Keratinocyte (primary cell): ENCODE data around the gene HHATL. TPM values are rescaled to one million over a fixed set of nuclear protein-coding genes. Genes with fewer than 3 reads are reported as not detected.

Experiments
- DNase-seq: peaks from one replicate; pipeline ENCODE4 v3.0.0-alpha.2; 2011; ENCODE audit warnings: low read depth, missing footprints, low spot score
- FAIRE-seq: peaks from 2 replicates; lab custom pipeline; 2011; peaks lifted over from hg19 to GRCh38; lab: Jason Lieb, UNC
- H2AFZ ChIP-seq: 2 replicates; pipeline ENCODE4 v1.6.0; 2012; ENCODE audit warnings: low read length, control low read depth, inconsistent platforms; ENCODE audit not compliant: control insufficient read depth
- H3K27ac ChIP-seq: 2 replicates; pipeline ENCODE4 v1.5.1; 2011; ENCODE audit warnings: low read length; ENCODE audit not compliant: control insufficient read depth, insufficient read depth
- H3K27me3 ChIP-seq: 3 replicates; pipeline ENCODE4 v1.6.0; 2011; ENCODE audit warnings: low read length; ENCODE audit not compliant: control insufficient read depth, insufficient read depth; ENCODE audit errors: extremely low read depth
- H3K36me3 ChIP-seq, 2 experiments: 2 replicates in 1 of 2; 3 replicates in 1 of 2; pipeline ENCODE4 v1.5.1; 2011; ENCODE audit warnings: low read length in 2 of 2, mild to moderate bottlenecking in 1 of 2; ENCODE audit not compliant: control insufficient read depth in 2 of 2, insufficient read depth in 2 of 2; ENCODE audit errors: extremely low read depth in 1 of 2
- H3K4me1 ChIP-seq: 3 replicates; pipeline ENCODE4 v1.5.1; 2011; ENCODE audit warnings: low read length; ENCODE audit not compliant: control insufficient read depth, insufficient read depth; ENCODE audit errors: extremely low read depth
- H3K4me2 ChIP-seq: 3 replicates; pipeline ENCODE4 v1.6.0; 2011; ENCODE audit warnings: low read depth, low read length; ENCODE audit not compliant: control insufficient read depth, insufficient read depth; ENCODE audit errors: extremely low read depth
- H3K4me3 ChIP-seq, 3 experiments: fragments of 200-600 bp in 1 of 3; sonication (generic) in 1 of 3; 2 replicates in 2 of 3; 3 replicates in 1 of 3; pipeline ENCODE4 v1.5.1; 2011 to 2016; ENCODE audit warnings: low read length in 3 of 3, mild to moderate bottlenecking in 3 of 3, control low read depth in 2 of 3, inconsistent platforms in 1 of 3, low read depth in 1 of 3, mixed read lengths in 1 of 3, mixed run types in 1 of 3, moderate library complexity in 1 of 3; ENCODE audit not compliant: control insufficient read depth in 2 of 3, insufficient read depth in 2 of 3; ENCODE audit errors: extremely low read depth in 1 of 3
- H3K79me2 ChIP-seq: 2 replicates; pipeline ENCODE4 v1.6.0; 2012; ENCODE audit warnings: low read length; ENCODE audit not compliant: control insufficient read depth, insufficient read depth
- H3K9ac ChIP-seq: 3 replicates; pipeline ENCODE4 v1.6.0; 2011; ENCODE audit warnings: low read length; ENCODE audit not compliant: control insufficient read depth, insufficient read depth; ENCODE audit errors: extremely low read depth
- H3K9me1 ChIP-seq: 3 replicates; pipeline ENCODE4 v1.6.0; 2011; ENCODE audit warnings: low read length; ENCODE audit not compliant: control insufficient read depth, insufficient read depth; ENCODE audit errors: extremely low read depth
- H3K9me3 ChIP-seq: 2 replicates; pipeline ENCODE4 v1.5.1; 2012; ENCODE audit warnings: low read depth, low read length; ENCODE audit not compliant: control insufficient read depth
- H4K20me1 ChIP-seq: 3 replicates; pipeline ENCODE4 v1.6.0; 2011; ENCODE audit warnings: low read length; ENCODE audit not compliant: control insufficient read depth, insufficient read depth; ENCODE audit errors: extremely low read depth
- CTCF ChIP-seq, 3 experiments: IDR thresholded peaks in 1 of 3; conservative IDR thresholded peaks in 1 of 3; optimal IDR thresholded peaks in 1 of 3; 2 replicates in 2 of 3; 3 replicates in 1 of 3; pipeline versions ENCODE3 to v1.5.1; 2011; ENCODE audit warnings: low read length in 3 of 3, mild to moderate bottlenecking in 3 of 3, moderate library complexity in 2 of 3, control low read depth in 1 of 3, inconsistent platforms in 1 of 3; ENCODE audit not compliant: insufficient read depth in 2 of 3; ENCODE audit errors: extremely low read depth in 1 of 3
- EZH2 ChIP-seq: IDR thresholded peaks from one replicate; pipeline ENCODE4 v1.6.1; 2012; ENCODE audit warnings: inconsistent platforms, mild to moderate bottlenecking, low read length, moderate library complexity
- dilution Hi-C: fragments of 300-500 bp; cut with MboI; formaldehyde crosslinking; loops from one replicate; pipeline ENCODE4 v1.7.0; 2020; ENCODE audit warnings: low sequenced_read_pairs; ENCODE audit not compliant: extremely low pct_ligation_motif_present
- polyA plus RNA-seq, 5 experiments: library from polyadenylated mRNA; depleted of rRNA in 3 of 5; stranded (reverse) in 3 of 5; stranded (forward) in 1 of 5; unstranded in 1 of 5; fragments of >200 nt; gene quantifications; 1 replicate in 1 of 5; 2 replicates in 3 of 5; 3 replicates in 1 of 5; pipeline versions ENCODE4 v1.2.1 to v1.2.3, GENCODE V29; 2011 to 2012; ENCODE audit warnings: missing spikeins in 2 of 5, low read depth in 1 of 5, low replicate concordance in 1 of 5

HHATL gene
- polyA plus RNA-seq, 1 donor (not counting 4 experiments of a cell fraction or from before 2014, with no cell fraction given), result not detected

DNA sequence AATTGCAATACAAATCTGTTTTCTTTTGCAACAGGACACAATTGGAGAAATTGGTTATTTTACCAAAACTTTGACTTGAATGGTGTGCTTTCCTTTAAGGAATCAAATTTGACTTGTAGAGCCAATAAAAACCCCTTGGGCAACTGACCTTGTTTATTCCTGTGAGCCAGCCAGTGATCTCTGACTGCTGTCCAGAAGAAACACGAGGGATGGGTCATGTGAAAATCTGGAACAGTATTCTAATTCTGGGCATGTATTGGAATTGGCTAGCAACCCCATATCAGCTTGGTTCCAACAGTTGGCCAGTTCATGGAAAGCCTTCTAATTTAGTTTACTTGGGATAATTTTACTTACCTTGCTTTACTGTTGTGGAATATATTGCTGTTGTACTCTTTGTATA is 19.1 kb upstream of the HHATL start:
- TF ChIP-seq CTCF (optimal IDR thresholded peaks at IDR 0.05 in 1 of 3, IDR thresholded peaks at IDR 0.05 in 1 of 3, conservative IDR thresholded peaks at IDR 0.05 in 1 of 3; ENCODE audit: extremely low read depth in 1 of 3, insufficient read depth in 2 of 3, low read length in 3 of 3) (no peak), EZH2 (no peak)
- DNase-seq, result no peak
- dilution Hi-C loops, result no loop called here

GRCh38 chr3:42720126-42720525 is 17.5 kb upstream of the HHATL start:
- no peak for TF ChIP-seq CTCF (optimal IDR thresholded peaks at IDR 0.05 in 1 of 3, IDR thresholded peaks at IDR 0.05 in 1 of 3, conservative IDR thresholded peaks at IDR 0.05 in 1 of 3; ENCODE audit: extremely low read depth in 1 of 3, insufficient read depth in 2 of 3, low read length in 3 of 3)
- TF ChIP-seq EZH2, result no peak
- Histone ChIP-seq H3K27ac (no peak overlapping the region), H3K4me2 (no peak overlapping the region), H3K9me1 (no peaks in the 10 kb centered on the region), H3K9ac (no peak overlapping the region), H3K27me3 (no peaks in the 10 kb centered on the region), H3K79me2 (no peaks in the 10 kb centered on the region), H3K9me3 (no peaks in the 10 kb centered on the region), H3K4me3 (no peak overlapping the region), H2AFZ (no peak overlapping the region), H3K36me3 (no peaks in the 10 kb centered on the region), H4K20me1 (no peaks in the 10 kb centered on the region), H3K4me1 (no peaks in the 10 kb centered on the region)
- DNase-seq (no peak), FAIRE-seq (no peak)
- dilution Hi-C loops, result no loop called here

More for the DNA sequence above, 19.1 kb upstream of the HHATL start:
- no peak overlapping the region for H2AFZ ChIP-seq
- no peaks in the 10 kb centered on the region for H3K79me2 ChIP-seq
- H3K9ac ChIP-seq, result no peak overlapping the region
- no peaks in the 10 kb centered on the region for H4K20me1 ChIP-seq
- H3K4me1 ChIP-seq, result no peaks in the 10 kb centered on the region
- H3K27me3 ChIP-seq, result no peaks in the 10 kb centered on the region
- no peaks in the 10 kb centered on the region for H3K9me3 ChIP-seq
- H3K4me3 ChIP-seq, result no peak overlapping the region
- no peak overlapping the region for H3K27ac ChIP-seq
- no peak for FAIRE-seq
- H3K4me2 ChIP-seq, result no peak overlapping the region
- no peaks in the 10 kb centered on the region for H3K9me1 ChIP-seq
- H3K36me3 ChIP-seq, result no peaks in the 10 kb centered on the region
